UCSD-AML1 (cell line): ENCODE measurements around the gene CCDC110.
"Not testable (repeated sequence)": the region's sequence is repeated elsewhere in the genome, so short reads cannot be mapped to it uniquely, and the experiment has no call there.

Source experiments
- DNase-seq: peaks from one replicate; lab custom pipeline; 2025; ENCODE audit not compliant: unreplicated experiment; lab: John Stamatoyannopoulos, UW

The CCDC110 gene

GRCh38 chr4:185471235-185472102, at the start of gene CCDC110:
CCDC110 (minus strand) TSS chr4:185471733; CDS start chr4:185471683, 50 bp downstream.
- DNase-seq = peak; percentile 48

- no peak for DNase-seq
These were observed 48.6 kb upstream of the CCDC110 start for GRCh38 chr4:185520119-185520518.

- DNase-seq = no peak
These were observed 47.0 kb upstream of the CCDC110 start for GRCh38 chr4:185518494-185518893.

GRCh38 chr4:185518069-185518468, 46.5 kb upstream of the CCDC110 start:
- DNase-seq = no peak

DNA sequence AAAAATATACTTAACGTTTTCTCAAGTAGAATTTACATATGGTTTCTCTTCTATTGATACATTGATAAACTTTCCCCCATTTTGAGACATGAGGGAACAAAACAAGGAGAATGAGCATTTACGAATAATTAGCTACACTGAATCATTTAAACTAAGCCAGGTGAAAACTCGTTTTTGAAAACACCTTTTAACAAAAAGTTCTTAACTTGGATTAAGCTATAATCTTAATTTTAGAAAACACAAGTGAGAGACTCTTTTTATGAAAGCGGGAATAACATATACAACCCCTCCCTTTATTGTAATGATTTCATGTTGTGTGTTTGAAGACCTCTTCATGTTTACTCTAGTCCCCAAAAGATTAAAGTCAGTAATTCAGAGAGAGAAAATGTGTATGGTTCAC, 43.7 kb upstream of the CCDC110 start:
- no peak for DNase-seq

DNA sequence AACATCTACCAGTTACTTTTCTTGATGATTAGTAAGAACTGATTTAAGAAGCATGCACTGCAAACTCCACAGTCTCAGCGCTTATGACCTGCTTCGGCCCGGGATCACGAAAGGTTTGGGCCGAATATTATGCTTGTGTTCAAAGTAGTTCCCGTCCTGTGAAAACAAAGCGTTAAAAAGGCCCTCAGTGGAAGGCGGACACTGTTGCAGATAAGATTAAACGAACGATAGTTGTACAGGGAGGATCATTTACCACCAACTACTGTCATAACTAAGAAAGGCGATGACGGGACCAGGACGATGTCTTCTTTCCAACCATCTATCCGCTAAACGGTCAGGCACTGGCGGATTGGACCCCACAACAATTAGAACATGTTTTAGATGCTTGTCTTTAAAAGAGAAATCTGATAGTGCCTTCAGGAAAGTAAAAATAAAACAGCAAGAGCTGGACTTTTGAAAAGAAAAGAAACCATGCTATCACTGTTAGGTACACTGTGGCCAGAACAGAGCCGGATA, 42.7 kb upstream of the CCDC110 start:
- no peak for DNase-seq

- peak; percentile 56 for DNase-seq
These were observed 42.1 kb upstream of the CCDC110 start for GRCh38 chr4:185513489-185514181.

- DNase-seq = no peak
These were observed 41.0 kb upstream of the CCDC110 start for GRCh38 chr4:185512516-185512915.

- not testable (repeated sequence) for DNase-seq
These were observed 39.7 kb upstream of the CCDC110 start for GRCh38 chr4:185511243-185511642.

GRCh38 chr4:185510806-185511205, 39.3 kb upstream of the CCDC110 start:
- no peak for DNase-seq

DNA sequence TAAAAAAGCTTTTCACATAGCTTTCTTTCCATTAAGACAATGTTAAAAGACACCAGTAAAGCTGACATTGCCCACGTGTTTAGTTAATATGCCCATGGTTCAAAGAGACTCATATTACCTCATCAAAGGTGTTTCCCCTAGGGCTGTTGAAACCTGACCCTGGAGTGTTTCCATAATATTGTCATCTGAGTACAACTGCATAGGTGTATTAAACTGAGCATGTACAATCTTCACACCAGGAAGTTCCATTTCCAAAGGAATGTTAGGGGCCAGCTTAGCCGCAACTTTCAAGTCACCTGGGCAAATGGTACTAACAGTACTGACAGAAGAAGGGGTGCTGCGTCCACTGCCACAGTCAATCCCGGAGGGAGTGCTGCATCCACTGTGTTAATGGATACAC, 36.6 kb upstream of the CCDC110 start:
- DNase-seq = no peak

DNA sequence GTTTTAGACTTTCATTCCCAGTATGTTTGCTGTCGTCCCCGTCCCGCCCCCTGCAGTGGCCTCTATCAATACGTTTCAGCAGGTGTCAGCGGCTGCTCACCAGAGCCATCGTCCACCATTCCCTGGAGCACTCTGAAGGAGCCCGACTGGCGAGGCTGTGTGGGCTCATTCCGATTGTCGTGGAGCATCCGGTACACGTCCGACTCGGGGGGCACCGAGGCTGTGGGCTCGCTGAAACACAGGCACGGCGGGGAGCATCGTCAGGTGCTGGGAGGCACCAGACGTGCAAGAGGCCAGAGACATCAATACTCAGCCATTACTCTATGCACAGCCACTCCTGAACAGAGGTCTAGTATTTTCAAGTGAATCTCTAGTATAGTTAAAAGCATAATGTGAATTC, 34.9 kb upstream of the CCDC110 start:
- no peak for DNase-seq

GRCh38 chr4:185504098-185505047, 32.8 kb upstream of the CCDC110 start:
- DNase-seq = no peak

DNA sequence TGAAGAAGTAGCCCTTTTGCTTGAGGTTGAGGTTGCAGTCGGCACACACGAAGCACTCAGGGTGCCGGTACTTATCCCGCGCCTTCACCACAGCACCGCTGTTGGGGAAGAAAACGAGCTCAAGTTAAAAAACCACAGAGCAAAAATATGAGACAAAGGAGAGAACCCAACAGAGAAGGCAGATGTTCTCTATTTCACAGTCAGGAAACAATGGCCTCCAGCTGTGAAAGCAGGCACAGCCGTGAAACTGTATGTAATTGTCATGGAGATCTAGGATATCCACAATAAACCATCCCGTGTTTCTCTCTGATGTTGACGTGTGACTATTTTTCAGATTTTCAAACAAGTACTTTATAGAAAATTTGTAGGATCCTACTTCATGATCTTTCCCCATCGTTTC, 30.9 kb upstream of the CCDC110 start:
- DNase-seq = no peak

GRCh38 chr4:185500576-185500975, 29.0 kb upstream of the CCDC110 start:
- DNase-seq = no peak

- DNase-seq = no peak
These were observed 28.5 kb upstream of the CCDC110 start for GRCh38 chr4:185500035-185500434.

DNA sequence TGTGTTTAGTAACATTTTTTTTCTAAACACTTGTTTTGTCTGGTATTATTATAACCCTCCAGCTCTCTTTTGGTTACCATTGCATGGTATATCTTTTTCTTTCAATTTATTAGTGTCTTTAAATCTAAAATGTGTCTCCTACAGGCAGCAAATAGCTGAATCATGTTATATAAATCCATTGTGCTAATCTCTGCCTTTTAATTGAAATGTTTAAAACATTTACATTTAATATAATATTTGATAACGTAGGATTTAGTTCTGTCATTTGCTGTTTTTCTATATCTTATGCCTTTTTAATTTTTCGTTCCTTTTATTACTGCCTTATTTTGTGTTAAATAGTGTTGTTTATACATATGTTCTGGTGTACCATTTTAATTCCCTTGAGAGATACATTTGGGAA, 17.1 kb upstream of the CCDC110 start:
- no peak for DNase-seq

DNA sequence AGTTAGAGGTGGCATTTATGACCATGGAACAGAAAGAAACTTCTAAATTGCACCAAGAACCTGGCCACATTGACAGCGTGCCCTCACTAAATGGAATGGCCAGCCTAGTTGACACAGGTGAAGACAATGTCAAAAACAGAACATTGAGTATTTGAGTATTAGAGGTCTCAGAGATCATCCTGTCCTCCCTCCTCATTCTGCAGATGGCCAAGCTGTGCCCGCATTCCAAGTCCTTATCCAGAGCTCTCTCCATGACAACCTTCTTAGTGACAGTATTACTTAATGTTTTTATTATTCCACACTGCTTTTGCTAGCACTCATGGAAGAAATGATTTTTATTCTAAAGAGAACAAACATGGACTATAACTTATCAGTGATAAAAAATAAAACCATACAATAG, 9.9 kb upstream of the CCDC110 start:
- no peak for DNase-seq

DNA sequence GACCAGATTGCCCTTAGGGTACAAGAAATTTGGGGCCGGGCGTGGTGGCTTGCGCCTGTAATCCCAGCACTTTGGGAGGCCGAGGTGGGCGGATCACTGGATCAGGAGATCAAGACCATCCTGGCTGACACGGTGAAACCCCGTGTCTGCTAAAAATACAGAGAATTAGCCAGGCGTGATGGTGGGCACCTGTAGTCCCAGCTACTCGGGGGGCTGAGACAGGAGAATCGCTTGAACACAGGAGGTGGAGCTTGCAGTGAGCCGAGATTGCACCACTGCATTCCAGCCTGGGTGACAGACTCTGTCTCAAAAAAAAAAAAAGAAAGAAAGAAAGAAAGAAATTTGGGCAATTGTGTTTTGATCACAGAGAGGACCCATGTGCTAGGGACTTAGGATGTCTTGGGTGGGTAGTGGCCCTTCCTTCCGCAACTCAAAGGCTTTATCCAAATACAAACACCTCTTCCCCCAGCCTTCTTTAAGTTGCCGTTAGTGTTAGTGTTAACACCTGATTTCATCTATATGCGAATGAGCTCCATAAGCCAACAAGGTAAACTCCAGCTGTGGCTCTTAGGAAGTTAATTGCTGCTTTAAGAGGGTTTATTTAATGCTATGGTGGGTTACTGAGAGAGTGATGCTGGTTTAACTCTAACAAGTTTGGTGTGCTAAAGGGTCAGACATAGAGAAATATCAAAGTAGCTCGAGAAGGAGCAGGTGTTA, 8.6 kb upstream of the CCDC110 start:
- DNase-seq = no peak

DNA sequence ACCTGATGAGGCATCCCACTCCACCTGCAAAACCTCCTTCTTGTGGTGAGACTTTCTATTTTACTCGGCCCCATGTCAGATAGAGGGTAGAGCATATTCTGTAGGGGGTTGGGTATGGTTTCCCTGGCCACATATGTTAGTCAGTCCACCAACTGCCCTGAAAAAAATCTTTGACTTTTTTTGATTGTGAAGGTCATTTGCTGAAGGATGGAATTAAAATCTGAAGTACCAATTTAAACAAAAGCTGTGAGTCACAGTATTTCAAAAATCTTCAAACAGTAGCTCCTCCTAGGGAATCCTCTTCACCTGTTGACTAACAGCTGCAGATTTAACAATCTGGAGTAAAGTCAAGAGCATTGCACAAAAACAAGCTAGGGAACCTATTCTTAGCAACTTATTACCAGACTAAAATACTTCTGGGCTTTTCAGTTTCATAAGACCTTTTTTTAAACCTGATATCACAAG, 8.0 kb upstream of the CCDC110 start:
- DNase-seq = no peak
